Trophoblast cell (in vitro differentiated cells and primary cell): Measurements from ENCODE around the gene PSME3IP1.
A peak's percentile ranks its signal among the peaks of the same experiment; 100 is the strongest.

ENCODE experiments used
- DNase-seq, 2 donors: peaks; one replicate each; pipeline ENCODE4 v3.0.0-alpha.2; 2016
- H2AFZ ChIP-seq: 2 replicates; pipeline ENCODE4 v1.6.1; 2013; ENCODE audit warnings: low read length, moderate library complexity, mild to moderate bottlenecking; ENCODE audit not compliant: insufficient read depth, poor library complexity
- H2AK5ac ChIP-seq: 2 replicates; pipeline ENCODE4 v1.6.1; 2013; ENCODE audit warnings: mild to moderate bottlenecking, low read length
- H2BK120ac ChIP-seq: 2 replicates; pipeline ENCODE4 v1.6.1; 2013; ENCODE audit warnings: low read length, mild to moderate bottlenecking, moderate library complexity; ENCODE audit not compliant: insufficient read depth, poor library complexity
- H2BK12ac ChIP-seq: 2 replicates; pipeline ENCODE4 v1.6.1; 2013; ENCODE audit warnings: mild to moderate bottlenecking, low read length, moderate library complexity
- H2BK5ac ChIP-seq: 2 replicates; pipeline ENCODE4 v1.6.1; 2013; ENCODE audit warnings: low read length, low read depth, moderate library complexity, mild to moderate bottlenecking; ENCODE audit not compliant: poor library complexity
- H3K14ac ChIP-seq: 2 replicates; pipeline ENCODE4 v1.6.1; 2013; ENCODE audit warnings: mild to moderate bottlenecking, low read length
- H3K18ac ChIP-seq: 2 replicates; pipeline ENCODE4 v1.6.1; 2013; ENCODE audit warnings: mild to moderate bottlenecking, low read length
- H3K23ac ChIP-seq: 2 replicates; pipeline ENCODE4 v1.6.1; 2013; ENCODE audit warnings: low read length
- H3K27ac ChIP-seq: 2 replicates; pipeline ENCODE4 v1.5.1; 2013; ENCODE audit warnings: low read depth, mild to moderate bottlenecking, inconsistent platforms, low read length, moderate library complexity
- H3K27me3 ChIP-seq: 2 replicates; pipeline ENCODE4 v1.6.1; 2013; ENCODE audit warnings: inconsistent platforms, mild to moderate bottlenecking, low read length, moderate library complexity; ENCODE audit not compliant: insufficient read depth
- H3K36me3 ChIP-seq, 2 experiments: 1 replicate in 1 of 2; 2 replicates in 1 of 2; pipeline ENCODE4 v1.6.1; 2013; ENCODE audit warnings: low read length in 2 of 2, mild to moderate bottlenecking in 2 of 2, moderate library complexity in 1 of 2; ENCODE audit not compliant: insufficient read depth in 2 of 2, control insufficient read depth in 1 of 2
- H3K4ac ChIP-seq: 2 replicates; pipeline ENCODE4 v1.6.1; 2013; ENCODE audit warnings: low read depth, mild to moderate bottlenecking, low read length, moderate library complexity
- H3K4me1 ChIP-seq, 2 experiments: 1 replicate in 1 of 2; 2 replicates in 1 of 2; pipeline ENCODE4 v1.6.1; 2013; ENCODE audit warnings: low read length in 2 of 2, mild to moderate bottlenecking in 2 of 2, moderate library complexity in 1 of 2; ENCODE audit not compliant: insufficient read depth in 2 of 2, control insufficient read depth in 1 of 2
- H3K4me2 ChIP-seq: 2 replicates; pipeline ENCODE4 v1.6.1; 2013; ENCODE audit warnings: inconsistent platforms, mild to moderate bottlenecking, low read length, moderate library complexity
- H3K4me3 ChIP-seq: 2 replicates; pipeline ENCODE4 v1.5.1; 2013; ENCODE audit warnings: mild to moderate bottlenecking, low read depth, low read length, inconsistent platforms
- H3K79me1 ChIP-seq: one replicate; pipeline ENCODE4 v1.6.1; 2013; ENCODE audit warnings: low read length
- H3K79me2 ChIP-seq: 2 replicates; pipeline ENCODE4 v1.6.1; 2013; ENCODE audit warnings: low read length, mild to moderate bottlenecking; ENCODE audit not compliant: control insufficient read depth, insufficient read depth, poor library complexity
- H3K9ac ChIP-seq: 2 replicates; pipeline ENCODE4 v1.6.1; 2013; ENCODE audit warnings: mild to moderate bottlenecking, low read length
- H3K9me3 ChIP-seq: 2 replicates; pipeline ENCODE4 v1.6.1; 2013; ENCODE audit warnings: low read depth, mild to moderate bottlenecking, control low read depth, inconsistent platforms, low read length; ENCODE audit not compliant: insufficient read depth
- H4K12ac ChIP-seq: 2 replicates; pipeline ENCODE4 v1.6.1; 2013; ENCODE audit warnings: low read depth, mild to moderate bottlenecking, low read length, moderate library complexity
- H4K8ac ChIP-seq: 2 replicates; pipeline ENCODE4 v1.6.1; 2013; ENCODE audit warnings: low read depth, mild to moderate bottlenecking, low read length, moderate library complexity
- H4K91ac ChIP-seq: one replicate; pipeline ENCODE4 v1.6.1; 2013; ENCODE audit warnings: low read depth, mild to moderate bottlenecking, low read length, moderate library complexity
- WGBS: extraction: QIAGEN DNeasy Blood & Tissue Kit; methylation state at CpG from one replicate; pipeline ENCODE4 v1.1.7; 2013; ENCODE audit warnings: missing lambda C conversion rate; ENCODE audit not compliant: insufficient read length, insufficient coverage; ENCODE audit errors: extremely low coverage; 5-methylcytosine and 5-hydroxymethylcytosine counted together

The PSME3IP1 gene

DNA sequence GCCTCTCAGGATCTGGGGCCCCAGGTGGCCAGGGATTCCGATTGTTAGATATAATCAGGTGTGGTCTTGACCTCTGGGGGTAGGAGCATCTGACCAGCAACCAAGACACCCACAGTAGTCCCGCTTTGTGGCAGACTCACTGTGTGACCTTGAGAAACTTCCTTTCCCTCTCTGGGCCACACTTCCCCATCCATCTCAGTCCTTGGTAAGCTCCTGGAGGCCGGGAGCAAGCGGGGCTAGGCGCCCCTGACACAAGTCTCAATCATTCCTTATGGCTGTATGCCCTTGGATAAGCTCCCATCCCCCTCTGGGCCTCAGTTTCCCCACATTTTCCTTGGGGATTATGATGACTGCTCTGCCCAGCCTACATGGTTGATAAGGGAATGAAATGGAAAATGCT is 72.2 kb downstream of the PSME3IP1 start:
- no peak overlapping the region for H3K23ac ChIP-seq
- no peak overlapping the region for H2BK120ac ChIP-seq
- no peak overlapping the region for H2BK5ac ChIP-seq
- no peak overlapping the region for H4K12ac ChIP-seq
- H3K79me2 ChIP-seq = no peaks in the 10 kb centered on the region
- no peak overlapping the region for H3K4me2 ChIP-seq
- H3K27me3 ChIP-seq = no peaks in the 10 kb centered on the region
- DNase-seq = no peak
- no peak overlapping the region for H3K4ac ChIP-seq
- no peak overlapping the region for H2AK5ac ChIP-seq
- no peak overlapping the region for H2BK12ac ChIP-seq
- no peak overlapping the region for H3K9ac ChIP-seq
- no peak overlapping the region for H3K4me3 ChIP-seq
- H3K14ac ChIP-seq = no peak overlapping the region
- no peak overlapping the region for H3K18ac ChIP-seq
- no peak overlapping the region for H4K8ac ChIP-seq
- peaks cover 2% of the 10 kb centered on the region for H3K9me3 ChIP-seq
- H3K4me1 ChIP-seq = peaks cover 6 to 9% of the 10 kb centered on the region in 2 experiments
- H3K36me3 ChIP-seq = peaks cover 35 to 41% of the 10 kb centered on the region in 2 experiments
- H3K79me1 ChIP-seq = no peaks in the 10 kb centered on the region
- no peak overlapping the region for H2AFZ ChIP-seq
- no peak overlapping the region for H4K91ac ChIP-seq
- H3K27ac ChIP-seq = no peak overlapping the region
- no CpG with 5 or more reads among the region's 5 CpGs for WGBS

GRCh38 chr16:57113042-57113453 is 72.8 kb downstream of the PSME3IP1 start:
- Histone ChIP-seq H3K79me1 (no peaks in the 10 kb centered on the region), H3K4me2 (no peak overlapping the region), H2BK12ac (no peak overlapping the region), H3K9me3 (peaks cover 2% of the 10 kb centered on the region), H3K27me3 (no peaks in the 10 kb centered on the region), H3K4me1 (peaks cover 8 to 9% of the 10 kb centered on the region in 2 experiments), H3K9ac (no peak overlapping the region), H2AK5ac (no peak overlapping the region), H4K91ac (no peak overlapping the region), H3K18ac (no peak overlapping the region), H2AFZ (no peak overlapping the region), H4K8ac (no peak overlapping the region), H3K27ac (no peak overlapping the region), H3K14ac (peak overlapping the region; percentile 4), H3K4me3 (no peak overlapping the region), H3K79me2 (no peaks in the 10 kb centered on the region), H3K23ac (no peak overlapping the region), H4K12ac (no peak overlapping the region), H3K4ac (no peak overlapping the region), H2BK120ac (no peak overlapping the region), H3K36me3 (peaks cover 35 to 41% of the 10 kb centered on the region in 2 experiments), H2BK5ac (no peak overlapping the region)
- no peak for DNase-seq
- no CpG with 5 or more reads among the region's 14 CpGs for WGBS

- Histone ChIP-seq H4K12ac (no peak overlapping the region), H3K27me3 (no peaks in the 10 kb centered on the region), H4K91ac (no peak overlapping the region), H3K79me1 (no peaks in the 10 kb centered on the region), H3K4me2 (no peak overlapping the region), H3K36me3 (peaks cover 31 to 38% of the 10 kb centered on the region in 2 experiments), H3K23ac (no peak overlapping the region), H3K14ac (no peak overlapping the region), H3K4ac (no peak overlapping the region), H3K18ac (no peak overlapping the region), H3K9me3 (peaks cover 2% of the 10 kb centered on the region), H2AK5ac (no peak overlapping the region), H2BK5ac (no peak overlapping the region), H3K9ac (no peak overlapping the region), H3K4me3 (no peak overlapping the region), H3K4me1 (peaks cover 8 to 9% of the 10 kb centered on the region in 2 experiments), H3K27ac (no peak overlapping the region), H2AFZ (no peak overlapping the region), H4K8ac (no peak overlapping the region), H2BK120ac (no peak overlapping the region), H3K79me2 (no peaks in the 10 kb centered on the region), H2BK12ac (no peak overlapping the region)
- no CpG with 5 or more reads among the region's 10 CpGs for WGBS
- DNase-seq = no peak
Measured at GRCh38 chr16:57112403-57113041, 73.3 kb downstream of the PSME3IP1 start.

GRCh38 chr16:57111420-57111819 is 74.4 kb downstream of the PSME3IP1 start:
- no peak overlapping the region for H3K4ac ChIP-seq
- no peak overlapping the region for H2BK120ac ChIP-seq
- H3K14ac ChIP-seq = no peak overlapping the region
- no peak overlapping the region for H2AFZ ChIP-seq
- no peak overlapping the region for H4K91ac ChIP-seq
- no peak overlapping the region for H3K4me2 ChIP-seq
- DNase-seq = no peak
- H4K8ac ChIP-seq = no peak overlapping the region
- H3K9me3 ChIP-seq = peaks cover 2% of the 10 kb centered on the region
- WGBS = no CpG with 5 or more reads among the region's 2 CpGs
- H3K27ac ChIP-seq = no peak overlapping the region
- H2AK5ac ChIP-seq = no peak overlapping the region
- H3K4me1 ChIP-seq = peaks cover 8 to 11% of the 10 kb centered on the region in 2 experiments
- no peak overlapping the region for H3K9ac ChIP-seq
- H3K18ac ChIP-seq = no peak overlapping the region
- no peak overlapping the region for H3K4me3 ChIP-seq
- H2BK5ac ChIP-seq = no peak overlapping the region
- H3K36me3 ChIP-seq = peaks cover 26 to 28% of the 10 kb centered on the region in 2 experiments
- H3K79me1 ChIP-seq = no peaks in the 10 kb centered on the region
- no peak overlapping the region for H4K12ac ChIP-seq
- H3K23ac ChIP-seq = no peak overlapping the region
- no peaks in the 10 kb centered on the region for H3K27me3 ChIP-seq
- no peak overlapping the region for H2BK12ac ChIP-seq
- H3K79me2 ChIP-seq = no peaks in the 10 kb centered on the region
